ENCODE data around the gene PRKAG1.

- TF ChIP-seq CTCF (conservative IDR thresholded peaks at IDR 0.05; ENCODE audit: low read depth, low read length): no peak
- no peak for TF ChIP-seq EZH2 (IDR thresholded peaks at IDR 0.05; ENCODE audit: borderline replicate concordance, low read depth, low read length, poor library complexity, severe bottlenecking)
These were observed 8.4 kb downstream of the PRKAG1 start for GRCh38 chr12:49010092-49010668.

Data from A673 (cell line).